OCI-LY7 (cell line): ENCODE measurements around the gene SMG6. TPM values are rescaled to one million over a fixed set of nuclear protein-coding genes. Genes with fewer than 3 reads are reported as not detected.

Source experiments
- BruUV-seq: library from RNA; stranded (reverse); fragments of 400-500 nt; replicated peaks from 2 replicates; lab custom pipeline; 2021; lab: Mats Ljungman, UMichigan
- CTCF ChIA-PET: fragments of 300-600 bp; sonication (Branson Sonifier 250); formaldehyde crosslinking; loops from one replicate; lab custom pipeline; 2022; ENCODE audit warnings: antibody characterized with exemption; ENCODE audit not compliant: unreplicated experiment; lab: Charles Lee
- POLR2A ChIA-PET: fragments of 300-600 bp; sonication (Branson Sonifier 250); formaldehyde crosslinking; loops from one replicate; lab custom pipeline; 2022; ENCODE audit warnings: antibody characterized with exemption; lab: Charles Lee
- DNase-seq: peaks from one replicate; pipeline ENCODE4 v3.0.0-alpha.2; 2015; ENCODE audit warnings: low spot score
- H2AFZ ChIP-seq: fragments of 200-600 bp; sonication (generic), shearing (Covaris generic); 2 replicates; pipeline ENCODE4 v1.6.1; 2014; ENCODE audit warnings: mild to moderate bottlenecking, antibody characterized with exemption, low read length, moderate library complexity
- H3K27ac ChIP-seq: fragments of 200-600 bp; sonication (generic); 2 replicates; pipeline ENCODE4 v1.5.1; 2014; ENCODE audit warnings: mixed run types, low read depth, mild to moderate bottlenecking, moderate library complexity, low read length, inconsistent platforms; ENCODE audit not compliant: poor library complexity, severe bottlenecking
- H3K36me3 ChIP-seq: fragments of 200-600 bp; sonication (generic); 2 replicates; pipeline ENCODE4 v1.6.1; 2014; ENCODE audit warnings: mild to moderate bottlenecking, antibody characterized with exemption, low read length, moderate library complexity, mixed read lengths; ENCODE audit not compliant: insufficient read depth
- H3K4me1 ChIP-seq: fragments of 200-600 bp; sonication (generic); 2 replicates; pipeline ENCODE4 v1.5.1; 2014; ENCODE audit warnings: mild to moderate bottlenecking, low read length; ENCODE audit not compliant: insufficient read depth, poor library complexity, severe bottlenecking
- H3K4me2 ChIP-seq: fragments of 200-600 bp; sonication (generic); 2 replicates; pipeline ENCODE4 v1.6.1; 2014; ENCODE audit warnings: mild to moderate bottlenecking, low read length
- H3K4me3 ChIP-seq: fragments of 200-600 bp; sonication (generic); 2 replicates; pipeline ENCODE4 v1.5.1; 2014; ENCODE audit warnings: mild to moderate bottlenecking, low read depth, low read length; ENCODE audit not compliant: poor library complexity, severe bottlenecking
- H3K79me2 ChIP-seq: fragments of 200-600 bp; sonication (generic); 2 replicates; pipeline ENCODE4 v1.6.1; 2016; ENCODE audit warnings: low read depth, mild to moderate bottlenecking, low read length, moderate library complexity, mixed read lengths; ENCODE audit not compliant: insufficient read depth
- H3K9me2 ChIP-seq: fragments of 200-600 bp; sonication (generic); 2 replicates; pipeline ENCODE4 v1.6.1; 2016; ENCODE audit warnings: mild to moderate bottlenecking, low read length, mixed read lengths; ENCODE audit not compliant: insufficient read depth
- H3K9me3 ChIP-seq: fragments of 200-600 bp; sonication (generic); 2 replicates; pipeline ENCODE4 v1.6.1; 2014; ENCODE audit warnings: mild to moderate bottlenecking, mixed run types, low read length, mixed read lengths
- H4K20me1 ChIP-seq: fragments of 200-600 bp; sonication (generic); 2 replicates; pipeline ENCODE4 v1.6.1; 2014; ENCODE audit warnings: mild to moderate bottlenecking, antibody characterized with exemption, low read length, moderate library complexity, mixed read lengths; ENCODE audit not compliant: insufficient read depth
- CTCF ChIP-seq: fragments of 200-600 bp; sonication (generic); conservative IDR thresholded peaks from 2 replicates; pipeline ENCODE4 v1.5.1; 2014; ENCODE audit warnings: mild to moderate bottlenecking, antibody characterized with exemption, low read length, moderate library complexity, mixed read lengths
- EZH2phosphoT487 ChIP-seq: fragments of 200-600 bp; sonication (generic); IDR thresholded peaks from 2 replicates; pipeline ENCODE4 v1.6.1; 2018; ENCODE audit warnings: low read depth, borderline replicate concordance, mild to moderate bottlenecking, mixed run types, antibody characterized with exemption, low read length, moderate library complexity, mixed read lengths
- intact Hi-C: fragments of 100-400 bp; cut with micrococcal nuclease; formaldehyde crosslinking; loops from one replicate; pipeline ENCODE4 v1.10.0; 2022; ENCODE audit not compliant: unreplicated experiment
- total RNA-seq, 2 experiments: library from RNA; depleted of rRNA in 1 of 2; stranded (reverse); fragments of >200 nt in 1 of 2; shearing (Covaris generic) in 1 of 2; gene quantifications; 2 replicates each; pipeline ENCODE4 v1.2.3, GENCODE V29; 2014 to 2022

SMG6 gene
- total RNA-seq, 2 experiments from 2014 or later, result 12.5 to 17.8 TPM

- H3K79me2 ChIP-seq, result no peaks in the 10 kb centered on the region
- peak overlapping the region; percentile 41 for H3K27ac ChIP-seq
- H3K4me3 ChIP-seq, result no peak overlapping the region
- CTCF ChIA-PET, result no interaction called here
- H2AFZ ChIP-seq, result peak overlapping the region; percentile 2; the same call in 1 of the 2 replicates
- H3K36me3 ChIP-seq, result no peaks in the 10 kb centered on the region
- no peaks in the 10 kb centered on the region for H4K20me1 ChIP-seq
- TF ChIP-seq EZH2phosphoT487 (no peak), CTCF (no peak)
- intact Hi-C loops, result no loop called here
- H3K9me2 ChIP-seq, result no peaks in the 10 kb centered on the region
- no peaks in the 10 kb centered on the region for H3K9me3 ChIP-seq
- no TSS peak for BruUV-seq
- POLR2A ChIA-PET, result interaction anchor here (0.6 to 2.0 kb wide), 5 partner anchors 19 to 100 kb away, joined by 3 to 7 read pairs (median 4); no protein-coding TSS in a partner anchor
- peaks cover 24% of the 10 kb centered on the region for H3K4me1 ChIP-seq
- peak overlapping the region; percentile 49 for H3K4me2 ChIP-seq
- DNase-seq, result peak; percentile 66
Measured at GRCh38 chr17:2137342-2138098, 166.1 kb downstream of the SMG6 start.

- CTCF ChIA-PET, result no interaction called here
- no TSS peak for BruUV-seq
- Histone ChIP-seq H4K20me1 (no peaks in the 10 kb centered on the region), H3K9me3 (no peaks in the 10 kb centered on the region), H2AFZ (no peak overlapping the region), H3K27ac (no peak overlapping the region), H3K36me3 (no peaks in the 10 kb centered on the region), H3K9me2 (no peaks in the 10 kb centered on the region), H3K79me2 (no peaks in the 10 kb centered on the region), H3K4me1 (peaks cover 24% of the 10 kb centered on the region), H3K4me2 (no peak overlapping the region), H3K4me3 (no peak overlapping the region)
- TF ChIP-seq EZH2phosphoT487 (no peak), CTCF (no peak)
- POLR2A ChIA-PET, result interaction anchor here (0.6 to 2.0 kb wide), 3 partner anchors 15 to 75 kb away, joined by 4 to 7 read pairs (median 5); no protein-coding TSS in a partner anchor
- intact Hi-C loops, result no loop called here
- DNase-seq, result no peak
Measured at GRCh38 chr17:2136241-2136640, 167.3 kb downstream of the SMG6 start.

GRCh38 chr17:2128011-2128410, 175.6 kb downstream of the SMG6 start:
- no TSS peak for BruUV-seq
- Histone ChIP-seq H2AFZ (no peak overlapping the region), H3K4me2 (no peak overlapping the region), H3K9me3 (no peaks in the 10 kb centered on the region), H3K4me3 (no peak overlapping the region), H3K27ac (no peak overlapping the region), H3K79me2 (no peaks in the 10 kb centered on the region), H3K9me2 (no peaks in the 10 kb centered on the region), H4K20me1 (no peaks in the 10 kb centered on the region), H3K36me3 (no peaks in the 10 kb centered on the region), H3K4me1 (peaks cover 17% of the 10 kb centered on the region)
- TF ChIP-seq CTCF (no peak), EZH2phosphoT487 (no peak)
- ChIA-PET POLR2A (no interaction called here), CTCF (no interaction called here)
- intact Hi-C loops, result no loop called here
- no peak for DNase-seq
